ENCODE results near the gene RASGRF1.

Gene RASGRF1

DNA sequence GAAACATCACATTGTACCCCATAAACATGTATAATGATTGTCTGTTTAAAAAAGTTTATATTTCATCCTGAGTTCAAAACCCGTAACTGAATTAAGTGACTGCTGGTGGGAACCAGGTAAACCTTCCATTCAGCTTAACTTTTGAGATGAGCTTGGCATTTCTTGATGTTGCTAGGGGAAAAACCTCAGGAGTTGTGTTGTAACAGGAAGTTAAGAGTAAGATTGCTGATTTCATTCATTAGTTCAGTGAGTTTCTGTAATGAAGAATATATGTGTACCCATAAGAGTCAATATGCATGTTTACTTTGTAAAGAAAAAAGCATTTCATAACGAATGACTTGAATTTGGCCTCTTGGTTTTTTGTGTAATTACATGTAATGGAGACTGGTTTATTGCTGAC, 178.3 kb downstream of the RASGRF1 start:
- no peak for DNase-seq (ENCODE audit: low spot score)

DNA sequence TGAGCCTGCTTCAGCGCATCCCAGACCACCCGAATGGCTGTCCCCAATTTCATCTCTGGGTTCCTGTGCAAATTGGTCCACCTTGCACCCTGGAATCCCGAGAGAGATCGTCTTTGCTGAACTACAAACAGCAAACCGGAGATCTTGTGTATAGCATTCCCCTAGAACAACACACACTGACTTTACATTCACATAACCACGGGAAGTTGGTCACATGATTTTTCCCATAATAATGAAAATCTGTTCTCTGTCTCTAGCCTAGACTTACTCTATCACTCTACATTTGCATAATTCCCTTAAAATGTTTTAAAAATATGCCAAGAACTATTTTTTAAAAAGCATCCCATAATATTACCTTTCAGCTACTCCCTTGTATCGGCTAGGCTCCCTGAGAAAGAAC, 180.3 kb downstream of the RASGRF1 start:
- no peak for DNase-seq (ENCODE audit: low spot score)
